ENCODE measurements around the gene PGA3.
"Not testable (repeated sequence)": the region's sequence is repeated elsewhere in the genome, so short reads cannot be mapped to it uniquely, and the experiment has no call there.

PGA3 gene

DNA sequence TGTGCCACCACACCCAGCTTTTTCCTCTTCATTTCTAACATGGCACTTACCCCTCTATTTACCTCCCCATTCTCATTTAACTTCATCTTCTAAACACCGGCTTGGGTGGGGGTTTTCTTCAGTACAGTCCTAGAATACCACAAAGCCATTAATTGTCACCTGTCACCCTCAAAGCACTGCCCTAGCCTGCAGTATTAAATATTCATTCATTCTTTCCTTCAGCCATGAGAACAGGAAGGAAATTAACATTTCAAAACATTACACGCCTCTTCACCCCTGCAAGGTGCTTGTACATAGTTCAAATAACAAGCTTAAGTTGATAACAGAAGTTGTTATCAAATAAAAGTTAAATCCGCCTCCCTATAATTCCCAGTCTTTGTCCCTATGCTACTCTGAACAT is 31.4 kb upstream of the PGA3 start:
- no peak for DNase-seq (ENCODE audit: low spot score)

- DNase-seq (ENCODE audit: low spot score) = no peak
Measured at GRCh38 chr11:61172356-61172755, 31.0 kb upstream of the PGA3 start.

DNA sequence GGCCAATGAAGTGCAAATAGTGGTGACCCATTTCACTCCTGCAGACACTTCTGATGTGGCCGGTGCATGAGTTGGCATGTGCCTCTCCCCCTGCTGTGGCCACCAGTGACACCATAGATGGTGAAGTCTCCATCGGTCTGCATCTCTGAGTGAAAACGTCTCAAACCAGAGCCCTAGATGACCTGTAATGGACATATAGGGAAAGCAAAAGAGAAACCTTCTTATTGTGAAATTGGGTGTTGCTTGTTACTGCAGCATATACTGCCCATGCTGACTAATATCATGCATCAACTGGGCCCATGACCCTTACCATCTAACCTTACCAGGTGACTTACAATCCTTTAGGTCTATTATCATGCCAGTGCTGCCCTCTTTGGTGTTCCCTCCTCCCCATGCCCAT is 30.4 kb upstream of the PGA3 start:
- no peak for DNase-seq (ENCODE audit: low spot score)

DNA sequence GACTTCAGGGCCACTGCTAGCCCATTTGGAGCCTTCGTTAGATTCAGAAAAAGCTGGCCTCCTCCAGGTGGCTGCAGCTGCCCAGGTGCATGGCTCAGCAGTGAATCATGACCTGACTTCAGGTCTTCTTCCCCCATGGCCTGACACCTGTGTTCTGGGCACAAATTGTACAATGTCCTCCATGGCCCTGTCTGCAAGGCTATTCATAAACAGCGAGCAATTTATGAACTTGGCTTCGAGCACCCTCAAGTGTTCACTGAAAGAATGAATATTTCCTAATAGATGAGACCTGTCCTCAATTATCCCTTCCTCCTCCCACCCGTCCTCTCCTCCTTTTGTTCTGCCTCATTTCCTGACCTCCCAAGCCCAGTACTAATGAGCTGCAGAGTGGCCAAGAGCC is 29.9 kb upstream of the PGA3 start:
- peak; percentile 49 for DNase-seq (ENCODE audit: low spot score)

- no peak for DNase-seq (ENCODE audit: low spot score)
Measured at GRCh38 chr11:61174273-61174672, 29.0 kb upstream of the PGA3 start.

- DNase-seq (ENCODE audit: low spot score) = no peak
Measured at GRCh38 chr11:61174949-61175348, 28.4 kb upstream of the PGA3 start.

GRCh38 chr11:61176446-61176845 is 26.9 kb upstream of the PGA3 start:
- DNase-seq (ENCODE audit: low spot score) = no peak

DNA sequence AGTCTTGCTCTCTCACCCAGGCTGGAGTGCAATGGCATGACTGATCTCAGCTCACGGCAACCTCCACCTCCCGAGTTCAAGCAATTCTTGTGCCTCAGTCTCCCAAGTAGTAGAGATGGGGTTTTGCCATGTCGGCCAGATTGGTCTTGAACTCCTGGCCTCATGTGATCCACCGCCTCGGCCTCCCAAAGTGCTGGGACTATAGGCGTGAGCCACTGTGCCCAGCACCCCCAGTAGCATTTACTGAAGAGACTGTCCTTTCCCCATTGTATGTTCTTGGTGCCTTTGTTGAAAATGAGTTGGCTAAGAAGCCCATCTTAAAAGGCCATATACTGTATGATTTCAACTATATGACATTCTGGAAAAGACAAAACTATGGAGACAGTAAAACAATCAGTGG is 23.1 kb upstream of the PGA3 start:
- DNase-seq (ENCODE audit: low spot score) = not testable (repeated sequence)

- DNase-seq (ENCODE audit: low spot score) = no peak
Measured at GRCh38 chr11:61181489-61181888, 21.8 kb upstream of the PGA3 start.

- DNase-seq (ENCODE audit: low spot score) = no peak
Measured at GRCh38 chr11:61183645-61184044, 19.7 kb upstream of the PGA3 start.

GRCh38 chr11:61186504-61186903 is 16.8 kb upstream of the PGA3 start:
- DNase-seq (ENCODE audit: low spot score) = no peak

DNA sequence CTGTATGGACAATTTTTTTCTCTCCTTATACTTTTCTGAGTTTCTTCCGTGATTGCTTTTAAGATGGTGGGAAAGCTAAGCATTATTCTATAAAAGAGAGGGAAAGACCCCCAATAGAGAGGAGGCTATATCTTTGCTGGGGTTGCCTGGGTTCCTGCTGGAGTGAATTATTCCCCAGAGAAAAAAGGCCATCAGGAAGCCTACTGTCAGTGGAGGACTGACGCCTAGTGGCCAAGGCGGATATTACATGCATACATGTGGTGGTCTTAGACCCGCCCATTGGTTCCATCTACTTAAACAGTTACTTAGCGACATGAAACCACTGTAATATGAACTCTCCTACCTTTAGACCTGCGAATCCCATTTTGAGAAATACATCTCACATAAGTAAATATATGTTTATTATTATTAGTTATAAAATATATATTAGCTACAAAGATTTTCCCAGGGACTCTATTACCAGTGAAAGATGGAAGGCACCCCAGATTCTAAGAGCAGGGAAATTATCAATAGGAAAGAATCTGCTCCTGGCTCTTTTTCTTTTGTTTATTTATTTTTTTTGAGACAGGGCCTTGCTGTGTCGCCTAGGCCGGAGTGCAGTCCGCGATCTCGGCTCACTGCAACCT is 15.7 kb upstream of the PGA3 start:
- DNase-seq (ENCODE audit: low spot score) = peak; percentile 82

GRCh38 chr11:61189933-61190332 is 13.4 kb upstream of the PGA3 start:
- no peak for DNase-seq (ENCODE audit: low spot score)

- no peak for DNase-seq (ENCODE audit: low spot score)
Measured at GRCh38 chr11:61193596-61193995, 9.7 kb upstream of the PGA3 start.

GRCh38 chr11:61194169-61194671 is 9.1 kb upstream of the PGA3 start:
- no peak for DNase-seq (ENCODE audit: low spot score)

DNA sequence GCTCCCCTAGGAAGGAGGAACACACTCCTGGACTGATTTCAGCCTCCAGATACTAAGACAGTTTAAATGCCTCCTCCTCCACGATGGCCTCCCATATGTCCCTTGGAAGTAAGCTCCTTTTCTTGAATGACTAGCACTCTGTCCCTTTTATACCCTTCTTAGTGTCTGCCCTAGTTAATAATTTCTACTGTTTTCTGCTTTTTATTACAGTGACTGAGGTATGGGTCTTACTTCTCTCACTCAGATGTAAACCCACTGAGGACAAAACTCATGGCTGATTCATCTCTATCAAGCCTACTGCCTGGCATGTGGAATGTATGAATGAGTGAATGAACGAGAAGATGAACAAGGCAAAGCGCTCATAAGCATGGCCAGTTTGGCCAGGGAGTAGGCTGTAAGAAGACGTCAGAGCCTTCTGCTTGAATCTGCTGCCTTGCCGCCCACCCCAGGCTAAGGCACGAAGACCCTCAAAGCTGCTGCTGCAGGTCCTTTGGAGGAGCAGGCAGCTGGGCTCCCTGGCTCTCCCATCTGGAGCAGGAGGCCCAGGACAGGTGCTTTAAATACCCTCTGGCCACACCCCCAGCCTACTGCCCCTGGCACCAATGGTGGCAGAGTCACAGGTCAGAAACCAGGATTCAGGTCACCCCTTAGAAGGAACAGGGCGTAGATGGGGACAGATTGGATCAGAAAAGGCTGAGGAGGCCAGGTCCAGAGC is 8.2 kb upstream of the PGA3 start:
- DNase-seq (ENCODE audit: low spot score) = no peak

- DNase-seq (ENCODE audit: low spot score) = no peak
Measured at GRCh38 chr11:61195719-61196118, 7.6 kb upstream of the PGA3 start.

DNA sequence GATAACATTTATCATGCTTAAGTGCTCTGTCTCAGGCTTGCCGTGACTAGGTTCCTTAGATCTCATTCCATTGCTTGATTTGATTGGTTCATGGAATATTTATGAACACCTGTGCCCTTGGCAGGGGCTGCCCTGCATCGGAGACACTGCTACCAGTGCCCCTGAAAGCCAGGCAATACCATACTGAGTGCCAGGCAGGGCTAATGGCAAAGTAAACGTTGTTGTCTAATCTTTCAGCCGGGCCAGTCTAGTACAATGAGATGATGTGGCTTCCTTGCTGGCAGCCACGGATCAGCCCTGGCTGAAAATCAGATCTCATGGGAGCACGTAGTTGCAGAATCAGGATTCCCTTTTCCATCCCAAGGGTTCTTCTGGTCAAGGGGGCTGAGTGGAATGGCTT is 5.0 kb upstream of the PGA3 start:
- DNase-seq (ENCODE audit: low spot score) = no peak

GRCh38 chr11:61198948-61199523 is 4.3 kb upstream of the PGA3 start:
- DNase-seq (ENCODE audit: low spot score) = no peak

DNA sequence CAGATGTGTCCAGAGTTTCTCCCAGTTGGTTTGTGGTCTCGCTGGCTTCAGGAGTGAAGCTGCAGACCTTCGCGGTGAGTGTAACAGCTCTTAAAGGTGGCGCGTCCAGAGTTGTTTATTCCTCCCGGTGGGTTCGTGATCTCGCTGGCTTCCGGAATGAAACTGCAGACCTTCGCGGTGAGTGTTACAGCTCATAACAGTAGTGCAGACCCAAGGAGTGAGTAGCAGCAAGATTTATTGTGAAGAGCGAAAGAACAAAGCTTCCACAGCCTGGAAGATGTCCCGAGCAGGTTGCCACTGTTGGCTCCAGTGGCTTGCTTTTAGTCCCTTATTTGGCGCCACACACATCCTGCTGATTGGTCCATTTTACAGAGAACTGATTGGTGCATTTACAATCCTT is 1.8 kb upstream of the PGA3 start:
- no peak for DNase-seq (ENCODE audit: low spot score)

DNA sequence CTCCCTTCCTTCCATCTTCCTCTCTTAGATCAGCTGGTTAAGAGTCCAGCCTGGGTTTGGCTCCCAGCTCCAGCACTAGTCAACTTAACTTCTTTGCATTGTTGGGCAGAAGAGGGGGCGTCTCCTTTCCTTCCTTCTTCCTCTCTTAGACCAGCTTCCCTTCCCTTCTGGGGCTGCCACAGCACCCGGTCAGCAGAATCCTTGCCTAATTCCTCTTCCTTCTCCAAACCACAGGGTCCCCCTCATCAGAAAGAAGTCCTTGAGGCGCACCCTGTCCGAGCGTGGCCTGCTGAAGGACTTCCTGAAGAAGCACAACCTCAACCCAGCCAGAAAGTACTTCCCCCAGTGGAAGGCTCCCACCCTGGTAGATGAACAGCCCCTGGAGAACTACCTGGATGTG is 558 bp downstream of the PGA3 start:
- DNase-seq (ENCODE audit: low spot score) = not testable (repeated sequence)

- DNase-seq (ENCODE audit: low spot score) = not testable (repeated sequence)
Measured at GRCh38 chr11:61204502-61205059, 1.3 kb downstream of the PGA3 start.

Measured in AG08395 (cell line).